OCI-LY7 (cell line): ENCODE data around the gene STX16.

ENCODE experiments used
- CTCF ChIP-seq: fragments of 200-600 bp; sonication (generic); conservative IDR thresholded peaks from 2 replicates; pipeline ENCODE4 v1.5.1; 2014; ENCODE audit warnings: mild to moderate bottlenecking, antibody characterized with exemption, low read length, moderate library complexity, mixed read lengths
- EZH2phosphoT487 ChIP-seq: fragments of 200-600 bp; sonication (generic); IDR thresholded peaks from 2 replicates; pipeline ENCODE4 v1.6.1; 2018; ENCODE audit warnings: low read depth, borderline replicate concordance, mild to moderate bottlenecking, mixed run types, antibody characterized with exemption, low read length, moderate library complexity, mixed read lengths

GRCh38 chr20:58702859-58703648, 52.0 kb downstream of the STX16 start:
- TF ChIP-seq CTCF: peak; percentile 67
- no peak for TF ChIP-seq EZH2phosphoT487
